Cardiac septum (tissue), 1 donor: ENCODE measurements around the gene OR5AS1. TPM values are rescaled to one million over a fixed set of nuclear protein-coding genes. Genes with fewer than 3 reads are reported as not detected.
"Not testable (repeated sequence)": the region's sequence is repeated elsewhere in the genome, so short reads cannot be mapped to it uniquely, and the experiment has no call there.

Experiments
- DNase-seq: peaks from one replicate; pipeline ENCODE4 v3.0.0-alpha.2; 2020; ENCODE audit warnings: low spot score
- intact Hi-C: fragments of 100-400 bp; cut with DNase I; formaldehyde crosslinking; loops from one replicate; pipeline ENCODE4 v1.14.0; 2022
- long read RNA-seq: library from polyadenylated mRNA; unstranded; transcript quantifications from one replicate; pipeline ENCODE4 v2.0.0, GENCODE V29; 2021
- total RNA-seq: library from RNA; stranded (reverse); fragmentation: NEBNext Ultra II Directional; extraction: Animal tissue kit (Norgen Biotek cat#: 25700); gene quantifications from one replicate; pipeline ENCODE4 v1.2.1, GENCODE V29; 2021
- donor health status: DM: no; HTN: no; CAD: no.

The OR5AS1 gene
- total RNA-seq: not detected
- long read RNA-seq: 0 reads

DNA sequence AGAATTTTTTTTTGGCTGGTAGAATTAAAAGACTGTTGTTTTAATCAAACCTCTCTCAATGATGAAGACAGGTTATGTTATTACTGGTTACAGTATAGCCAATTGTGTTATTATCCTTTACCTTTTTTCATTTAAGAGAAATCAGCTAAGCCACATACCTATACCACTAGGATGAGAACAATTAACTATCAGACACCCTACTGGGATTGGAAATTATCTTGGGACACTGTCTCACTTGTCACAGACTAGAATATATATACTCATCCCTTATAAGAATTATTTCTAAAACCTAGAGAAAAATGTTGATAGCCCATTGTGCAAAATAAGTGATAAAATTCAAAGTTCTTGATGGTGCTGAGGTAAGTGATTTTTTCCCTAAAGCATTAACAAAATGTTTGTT lies at the start of gene OR5AS1:
Gene OR5AS1, plus strand, starts transcription at position 301 of the 400 bp plus-strand sequence. CDS start 2,765 bp downstream, outside the sequence.
- no peak for DNase-seq
- intact Hi-C loops: no loop called here

DNA sequence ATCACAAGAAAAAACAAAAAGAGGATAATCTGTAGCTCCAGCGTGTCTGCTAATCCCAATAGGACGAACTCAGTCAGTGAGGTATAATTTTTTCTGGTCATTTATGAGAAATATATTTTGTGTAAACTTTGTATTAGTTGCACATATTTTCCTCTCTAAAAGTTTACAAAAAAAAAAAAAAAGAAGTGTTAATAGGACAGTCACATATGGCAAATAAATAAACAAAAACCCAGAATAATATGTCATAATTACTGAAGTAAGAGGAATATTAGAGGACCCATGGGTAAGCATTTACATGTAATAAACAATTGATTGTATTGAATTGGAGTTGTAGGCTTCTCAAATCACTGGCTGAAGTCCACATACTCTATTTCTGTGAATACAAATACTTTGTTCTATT lies 32.9 kb upstream of the OR5AS1 start, which contains the start of gene OR5F1:
Gene OR5F1, minus strand, starts transcription at position 101 of the 400 bp plus-strand sequence. Its CDS starts 0 bp downstream, at position 101.
- intact Hi-C loops: no loop called here

DNA sequence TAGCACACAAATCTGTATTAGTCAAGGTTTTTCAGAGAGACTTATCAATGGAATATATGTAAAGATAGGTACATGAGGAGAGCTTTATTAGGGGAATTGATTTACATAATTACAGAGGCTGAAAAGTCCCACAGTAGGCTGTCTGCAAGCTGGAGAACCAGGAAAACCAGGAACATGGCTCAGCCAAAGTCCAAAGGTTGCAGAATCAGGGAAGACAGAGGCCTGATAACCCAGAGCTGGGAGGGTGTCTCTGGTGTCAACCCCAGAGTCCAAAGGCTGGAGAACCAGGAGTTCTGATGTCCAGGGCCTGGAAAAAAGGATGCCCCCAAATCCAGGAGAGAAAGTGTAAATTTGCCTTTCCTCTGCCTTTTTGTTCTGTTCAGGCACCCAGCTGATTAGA lies 16.7 kb upstream of the OR5AS1 start:
- intact Hi-C loops: no loop called here

More for the DNA sequence above, 32.9 kb upstream of the OR5AS1 start, which contains the start of gene OR5F1:
- DNase-seq: no peak

DNA sequence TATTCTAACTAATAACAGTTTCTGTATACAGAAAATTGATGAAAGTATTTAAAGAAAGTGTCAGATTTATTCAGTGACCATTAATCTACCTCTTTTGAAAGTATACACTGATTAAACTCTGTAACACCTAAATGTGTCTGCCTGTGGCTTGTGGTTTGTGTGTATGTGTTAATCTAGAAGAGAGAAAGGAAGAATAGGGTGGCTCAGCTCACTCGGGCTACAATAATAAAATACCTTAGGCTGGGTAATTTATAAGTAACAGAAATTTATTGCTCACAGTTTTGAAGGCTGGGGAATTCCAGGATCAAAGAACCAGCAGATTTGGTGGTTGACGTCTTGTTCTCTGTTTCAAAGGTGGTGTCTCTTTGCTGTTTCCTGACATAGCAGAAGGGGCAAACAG lies 13.6 kb upstream of the OR5AS1 start:
- DNase-seq: no peak
- intact Hi-C loops: no loop called here

More for the DNA sequence above, 16.7 kb upstream of the OR5AS1 start:
- no peak for DNase-seq

- intact Hi-C loops: no loop called here
- no peak for DNase-seq
Measured at GRCh38 chr11:56045538-56045937, 18.1 kb downstream of the OR5AS1 start.

GRCh38 chr11:56048480-56048879 lies 21.0 kb downstream of the OR5AS1 start:
- DNase-seq: no peak
- intact Hi-C loops: no loop called here

- intact Hi-C loops: no loop called here
- DNase-seq: no peak
Measured at GRCh38 chr11:56049487-56049886, 22.0 kb downstream of the OR5AS1 start.

DNA sequence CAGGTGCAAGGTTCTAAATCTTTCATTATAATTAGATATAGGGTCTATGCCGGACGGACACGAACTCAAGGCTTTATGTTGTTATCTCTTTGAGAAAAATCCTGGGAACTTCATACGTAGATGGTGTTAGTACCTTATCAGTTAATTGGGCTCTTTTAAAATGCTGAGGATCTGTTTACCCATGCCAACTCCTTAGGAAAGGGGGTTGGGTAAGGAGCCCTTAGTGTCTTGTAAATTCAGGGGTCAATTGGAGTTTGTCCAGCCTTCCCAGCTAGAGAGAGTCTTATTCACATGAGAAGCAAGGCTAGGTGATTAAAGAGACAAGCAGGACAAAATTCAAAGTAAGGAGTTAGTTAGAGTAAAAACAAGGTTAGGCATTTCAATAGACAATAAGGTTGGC lies 28.9 kb downstream of the OR5AS1 start:
- DNase-seq, intact Hi-C loops: not testable (repeated sequence)

DNA sequence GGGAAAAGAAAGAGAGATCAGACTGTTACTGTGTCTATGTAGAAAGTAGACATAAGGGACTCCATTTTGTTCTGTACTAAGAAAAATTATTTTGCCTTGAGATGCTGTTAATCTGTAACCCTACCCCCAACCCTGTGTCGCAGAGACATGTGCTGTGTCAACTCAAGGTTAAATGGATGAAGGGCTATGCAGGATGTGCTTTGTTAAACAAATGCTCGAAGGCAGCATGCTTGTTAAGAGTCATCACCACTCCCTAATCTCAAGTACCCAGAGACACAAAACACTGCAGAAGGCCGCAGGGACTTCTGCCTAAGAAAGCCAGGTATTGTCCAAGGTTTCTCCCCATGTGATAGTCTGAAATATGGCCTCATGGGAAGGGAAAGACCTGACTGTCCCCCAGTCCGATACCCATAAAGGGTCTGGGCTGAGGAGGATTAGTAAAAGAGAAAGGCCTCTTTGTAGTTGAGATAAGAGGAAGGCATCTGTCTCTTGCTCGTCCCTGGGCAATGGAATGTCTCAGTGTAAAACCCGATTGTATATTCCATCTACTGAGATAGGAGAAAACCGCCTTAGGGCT lies 30.3 kb downstream of the OR5AS1 start:
- intact Hi-C loops, DNase-seq: not testable (repeated sequence)

DNA sequence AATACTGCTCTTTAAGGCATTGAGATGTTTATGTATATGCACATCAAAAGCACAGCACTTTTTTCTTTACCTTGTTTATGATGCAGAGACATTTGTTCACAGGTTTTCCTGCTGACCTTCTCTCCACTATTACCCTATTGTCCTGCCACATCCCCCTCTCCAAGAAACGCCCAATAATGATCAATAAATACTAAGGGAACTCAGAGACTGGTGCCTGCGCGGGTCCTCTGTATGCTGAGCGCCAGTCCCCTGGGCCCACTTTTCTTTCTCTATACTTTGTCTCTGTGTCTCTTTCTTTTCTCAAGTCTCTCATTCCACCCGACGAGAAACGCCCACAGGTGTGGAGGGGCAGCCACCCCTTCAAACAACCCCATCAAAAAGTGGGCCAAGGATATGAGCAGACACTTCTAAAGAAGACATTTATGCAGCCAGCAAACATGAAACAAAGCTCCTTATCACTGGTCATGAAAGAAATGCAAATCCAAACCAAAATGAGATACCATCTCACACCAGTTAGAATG lies 30.9 kb downstream of the OR5AS1 start:
- DNase-seq, intact Hi-C loops: not testable (repeated sequence)

GRCh38 chr11:56066980-56067379 lies 39.5 kb downstream of the OR5AS1 start:
- DNase-seq: no peak
- intact Hi-C loops: no loop called here

Other genes starting within 250 kb of the OR5AS1 start
- not detected for gene OR5D14, start 232.1 kb upstream of the OR5AS1 start, total RNA-seq
- not detected for gene OR5L1, start 216.3 kb upstream of the OR5AS1 start, total RNA-seq
- gene OR5D18, start 208.0 kb upstream of the OR5AS1 start, total RNA-seq: not detected
- gene OR5L2, start 200.4 kb upstream of the OR5AS1 start, total RNA-seq: not detected
- gene OR5D16, start 188.9 kb upstream of the OR5AS1 start, total RNA-seq: not detected
- not detected for gene TRIM51, start 144.4 kb upstream of the OR5AS1 start, total RNA-seq
- not detected for gene OR5W2, start 113.1 kb upstream of the OR5AS1 start, total RNA-seq
- not detected for gene OR5I1, start 91.3 kb upstream of the OR5AS1 start, total RNA-seq
- gene OR10AG1, start 57.7 kb upstream of the OR5AS1 start, total RNA-seq: not detected
- not detected for gene OR5F1, start 33.0 kb upstream of the OR5AS1 start, total RNA-seq
- not detected for gene OR8I2, start 65.7 kb downstream of the OR5AS1 start, total RNA-seq
- gene OR8H2, start 76.0 kb downstream of the OR5AS1 start, total RNA-seq: not detected
- gene OR8H3, start 94.7 kb downstream of the OR5AS1 start, total RNA-seq: not detected
- gene OR8J3, start 112.5 kb downstream of the OR5AS1 start, total RNA-seq: not detected
- not detected for gene OR8K5, start 132.7 kb downstream of the OR5AS1 start, total RNA-seq
- not detected for gene OR5J2, start 149.0 kb downstream of the OR5AS1 start, total RNA-seq
- gene OR5T2, start 206.6 kb downstream of the OR5AS1 start, total RNA-seq: not detected
- gene OR5T3, start 224.6 kb downstream of the OR5AS1 start, total RNA-seq: not detected
- not detected for gene OR5T1, start 246.5 kb downstream of the OR5AS1 start, total RNA-seq